Suppressor macrophage treated with lipopolysaccharide for 4 hours (primary cell): ENCODE data around the gene BCL2A1.
"Not testable (repeated sequence)": the region's sequence is repeated elsewhere in the genome, so short reads cannot be mapped to it uniquely, and the experiment has no call there.

ENCODE experiments used
- DNase-seq: peaks from one replicate; pipeline ENCODE4 v3.0.0-alpha.2; 2020

Gene BCL2A1

GRCh38 chr15:79970624-79971434 lies at the start of gene BCL2A1:
BCL2A1 (minus strand) TSS chr15:79971196; CDS start chr15:79971119, 77 bp downstream.
- peak; percentile 97 for DNase-seq

GRCh38 chr15:80020731-80021130 lies 49.7 kb upstream of the BCL2A1 start:
- DNase-seq = no peak

- DNase-seq = not testable (repeated sequence)
Measured at GRCh38 chr15:80020149-80020548, 49.2 kb upstream of the BCL2A1 start.

- no peak for DNase-seq
Measured at GRCh38 chr15:80019168-80019745, 48.3 kb upstream of the BCL2A1 start.

- DNase-seq = not testable (repeated sequence)
Measured at GRCh38 chr15:80017139-80017538, 46.1 kb upstream of the BCL2A1 start.

GRCh38 chr15:80016506-80016905 lies 45.5 kb upstream of the BCL2A1 start:
- DNase-seq = not testable (repeated sequence)

- no peak for DNase-seq
Measured at GRCh38 chr15:80015156-80015555, 44.2 kb upstream of the BCL2A1 start.

- DNase-seq = not testable (repeated sequence)
Measured at GRCh38 chr15:80014186-80014585, 43.2 kb upstream of the BCL2A1 start.

- DNase-seq = no peak
Measured at GRCh38 chr15:80012060-80012726, 41.2 kb upstream of the BCL2A1 start.

- DNase-seq = no peak
Measured at GRCh38 chr15:80011596-80011995, 40.6 kb upstream of the BCL2A1 start.

GRCh38 chr15:80011041-80011523 lies 40.1 kb upstream of the BCL2A1 start:
- peak; percentile 74 for DNase-seq

- no peak for DNase-seq
Measured at GRCh38 chr15:80010131-80010673, 39.2 kb upstream of the BCL2A1 start.

GRCh38 chr15:80007532-80007931 lies 36.5 kb upstream of the BCL2A1 start:
- no peak for DNase-seq

- no peak for DNase-seq
Measured at GRCh38 chr15:80006946-80007345, 36.0 kb upstream of the BCL2A1 start.

GRCh38 chr15:80003934-80004472 lies 33.0 kb upstream of the BCL2A1 start:
- DNase-seq = no peak

GRCh38 chr15:80003171-80003570 lies 32.2 kb upstream of the BCL2A1 start:
- no peak for DNase-seq

GRCh38 chr15:80002267-80002666 lies 31.3 kb upstream of the BCL2A1 start:
- DNase-seq = no peak

- DNase-seq = peak; percentile 72
Measured at GRCh38 chr15:79994615-79995014, 23.6 kb upstream of the BCL2A1 start.

GRCh38 chr15:79991826-79992225 lies 20.8 kb upstream of the BCL2A1 start:
- DNase-seq = no peak

- DNase-seq = no peak
Measured at GRCh38 chr15:79990997-79991334, 20.0 kb upstream of the BCL2A1 start.

GRCh38 chr15:79990280-79990996 lies 19.4 kb upstream of the BCL2A1 start:
- DNase-seq = peak; percentile 61

GRCh38 chr15:79989682-79990081 lies 18.7 kb upstream of the BCL2A1 start:
- DNase-seq = peak; percentile 90

- DNase-seq = no peak
Measured at GRCh38 chr15:79989183-79989582, 18.2 kb upstream of the BCL2A1 start.
